ENCODE results near the gene TBC1D22B.

The TBC1D22B gene

GRCh38 chr6:37241131-37241530 lies 16.4 kb upstream of the TBC1D22B start:
- DNase-seq = no peak

- DNase-seq = no peak
Measured at GRCh38 chr6:37241775-37242428, 15.7 kb upstream of the TBC1D22B start.

- DNase-seq = no peak
Measured at GRCh38 chr6:37242429-37243052, 15.0 kb upstream of the TBC1D22B start.

GRCh38 chr6:37243131-37243815 lies 14.3 kb upstream of the TBC1D22B start:
- DNase-seq = no peak

- peak; percentile 48 for DNase-seq
Measured at GRCh38 chr6:37243816-37244370, 13.7 kb upstream of the TBC1D22B start.

- peak; percentile 31 for DNase-seq
Measured at GRCh38 chr6:37244430-37245310, 12.9 kb upstream of the TBC1D22B start.

- no peak for DNase-seq
Measured at GRCh38 chr6:37251211-37251780, 6.3 kb upstream of the TBC1D22B start.

GRCh38 chr6:37253486-37254007 lies 4.0 kb upstream of the TBC1D22B start:
- DNase-seq = no peak

- no peak for DNase-seq
Measured at GRCh38 chr6:37254881-37255280, 2.7 kb upstream of the TBC1D22B start.

GRCh38 chr6:37256692-37257319 lies 766 bp upstream of the TBC1D22B start:
- no peak for DNase-seq

GRCh38 chr6:37257320-37257633 lies 295 bp upstream of the TBC1D22B start:
- DNase-seq = no peak

GRCh38 chr6:37258405-37259105 lies 983 bp downstream of the TBC1D22B start:
- no peak for DNase-seq

- DNase-seq = no peak
Measured at GRCh38 chr6:37259191-37259590, 1.6 kb downstream of the TBC1D22B start.

- DNase-seq = no peak
Measured at GRCh38 chr6:37260040-37260439, 2.5 kb downstream of the TBC1D22B start.

- no peak for DNase-seq
Measured at GRCh38 chr6:37260444-37260843, 2.9 kb downstream of the TBC1D22B start.

- no peak for DNase-seq
Measured at GRCh38 chr6:37261198-37261597, 3.6 kb downstream of the TBC1D22B start.

GRCh38 chr6:37262446-37263026 lies 5.0 kb downstream of the TBC1D22B start:
- no peak for DNase-seq

- DNase-seq = no peak
Measured at GRCh38 chr6:37265001-37265400, 7.4 kb downstream of the TBC1D22B start.

- no peak for DNase-seq
Measured at GRCh38 chr6:37265860-37266259, 8.3 kb downstream of the TBC1D22B start.

GRCh38 chr6:37269105-37269504 lies 11.5 kb downstream of the TBC1D22B start:
- DNase-seq = no peak
